ENCODE results near the gene PCDHB5. TPM values are rescaled to one million over a fixed set of nuclear protein-coding genes. Genes with fewer than 3 reads are reported as not detected.
"Not testable (repeated sequence)": the region's sequence is repeated elsewhere in the genome, so short reads cannot be mapped to it uniquely, and the experiment has no call there.

The PCDHB5 gene
- total RNA-seq, 1 experiment from 2014 or later = 2.3 TPM

GRCh38 chr5:141182248-141182647 is 47.2 kb downstream of the PCDHB5 start, which contains the start of gene PCDHB16:
Gene PCDHB16, plus strand, starts transcription at chr5:141182387. Its CDS starts 173 bp downstream, at chr5:141182560.
- H3K9me3 ChIP-seq = peaks cover 2% of the 10 kb centered on the region; the same call in 1 of the 2 replicates
- peak; percentile 64 for DNase-seq
- H3K4me3 ChIP-seq = peak within 1 kb of the TSS; percentile 30
- H3K27me3 ChIP-seq = peaks cover 3% of the 10 kb centered on the region; the same call in 1 of the 2 replicates
- no peaks in the 10 kb centered on the region for H3K36me3 ChIP-seq

- DNase-seq, H3K27me3 ChIP-seq, H3K36me3 ChIP-seq, H3K9me3 ChIP-seq, H3K4me3 ChIP-seq: not testable (repeated sequence)
Measured at GRCh38 chr5:141184117-141184855, 49.3 kb downstream of the PCDHB5 start.

- no peak within 1 kb of the TSS for H3K4me3 ChIP-seq
- H3K9me3 ChIP-seq = peaks cover 2% of the 10 kb centered on the region; the same call in 1 of the 2 replicates
- H3K36me3 ChIP-seq = no peaks in the 10 kb centered on the region
- no peak for DNase-seq
- H3K27me3 ChIP-seq = peaks cover 3% of the 10 kb centered on the region
Measured at GRCh38 chr5:141186897-141187512, 52.0 kb downstream of the PCDHB5 start, which contains the start of gene PCDHB9. Gene PCDHB9, plus strand, starts transcription at chr5:141187161. Its CDS starts 158 bp downstream, at chr5:141187319.

Other genes starting within 250 kb of the PCDHB5 start
- not detected in 2 replicates for gene PCDHAC1, start 208.9 kb upstream of the PCDHB5 start, total RNA-seq (2014; rRNA removed; shearing (Covaris generic); ENCODE audit: low replicate concordance)
- 0.07 TPM in 1 of 2 replicates, not detected in the other for gene PCDHAC2, start 168.7 kb upstream of the PCDHB5 start, total RNA-seq (2014; rRNA removed; shearing (Covaris generic); ENCODE audit: low replicate concordance)
- gene PCDHB1, start 83.8 kb upstream of the PCDHB5 start, total RNA-seq (2014; rRNA removed; shearing (Covaris generic); ENCODE audit: low replicate concordance) = not detected in 2 replicates
- gene PCDHB2, start 40.6 kb upstream of the PCDHB5 start, total RNA-seq (2014; rRNA removed; shearing (Covaris generic); ENCODE audit: low replicate concordance) = 6.0 and 7.0 TPM in 2 replicates
- not detected in 2 replicates for gene PCDHB3, start 34.7 kb upstream of the PCDHB5 start, total RNA-seq (2014; rRNA removed; shearing (Covaris generic); ENCODE audit: low replicate concordance)
- not detected in 2 replicates for gene PCDHB4, start 13.4 kb upstream of the PCDHB5 start, total RNA-seq (2014; rRNA removed; shearing (Covaris generic); ENCODE audit: low replicate concordance)
- 0.10 TPM in 1 of 2 replicates, not detected in the other for gene PCDHB6, start 14.9 kb downstream of the PCDHB5 start, total RNA-seq (2014; rRNA removed; shearing (Covaris generic); ENCODE audit: low replicate concordance)
- gene PCDHB7, start 37.4 kb downstream of the PCDHB5 start, total RNA-seq (2014; rRNA removed; shearing (Covaris generic); ENCODE audit: low replicate concordance) = 0.46 TPM in 1 of 2 replicates, not detected in the other
- not detected in 2 replicates for gene PCDHB8, start 42.6 kb downstream of the PCDHB5 start, total RNA-seq (2014; rRNA removed; shearing (Covaris generic); ENCODE audit: low replicate concordance)
- gene PCDHB16, start 47.2 kb downstream of the PCDHB5 start, total RNA-seq (2014; rRNA removed; shearing (Covaris generic); ENCODE audit: low replicate concordance) = 0.10 and 1.2 TPM in 2 replicates
- 1.9 TPM in 1 of 2 replicates, not detected in the other for gene PCDHB9, start 52.0 kb downstream of the PCDHB5 start, total RNA-seq (2014; rRNA removed; shearing (Covaris generic); ENCODE audit: low replicate concordance)
- 0.10 TPM in 1 of 2 replicates, not detected in the other for gene PCDHB10, start 57.1 kb downstream of the PCDHB5 start, total RNA-seq (2014; rRNA removed; shearing (Covaris generic); ENCODE audit: low replicate concordance)
- gene PCDHB11, start 64.4 kb downstream of the PCDHB5 start, total RNA-seq (2014; rRNA removed; shearing (Covaris generic); ENCODE audit: low replicate concordance) = 1.0 TPM in 1 of 2 replicates, not detected in the other
- gene PCDHB12, start 73.5 kb downstream of the PCDHB5 start, total RNA-seq (2014; rRNA removed; shearing (Covaris generic); ENCODE audit: low replicate concordance) = 0.16 TPM in 1 of 2 replicates, not detected in the other
- 0.40 TPM in 1 of 2 replicates, not detected in the other for gene PCDHB13, start 78.7 kb downstream of the PCDHB5 start, total RNA-seq (2014; rRNA removed; shearing (Covaris generic); ENCODE audit: low replicate concordance)
- gene PCDHB14, start 88.1 kb downstream of the PCDHB5 start, total RNA-seq (2014; rRNA removed; shearing (Covaris generic); ENCODE audit: low replicate concordance) = 0.74 and 3.8 TPM in 2 replicates
- 0.07 and 2.0 TPM in 2 replicates for gene PCDHB15, start 110.2 kb downstream of the PCDHB5 start, total RNA-seq (2014; rRNA removed; shearing (Covaris generic); ENCODE audit: low replicate concordance)
- not detected in 2 replicates for gene SLC25A2, start 168.8 kb downstream of the PCDHB5 start, total RNA-seq (2014; rRNA removed; shearing (Covaris generic); ENCODE audit: low replicate concordance)
- 183 and 217 TPM in 2 replicates for gene TAF7, start 185.6 kb downstream of the PCDHB5 start, total RNA-seq (2014; rRNA removed; shearing (Covaris generic); ENCODE audit: low replicate concordance)
- gene PCDHGA1, start 195.3 kb downstream of the PCDHB5 start, total RNA-seq (2014; rRNA removed; shearing (Covaris generic); ENCODE audit: low replicate concordance) = 0.42 and 0.56 TPM in 2 replicates
- gene PCDHGA2, start 203.6 kb downstream of the PCDHB5 start, total RNA-seq (2014; rRNA removed; shearing (Covaris generic); ENCODE audit: low replicate concordance) = not detected in 2 replicates
- not detected in 2 replicates for gene PCDHGA3, start 208.6 kb downstream of the PCDHB5 start, total RNA-seq (2014; rRNA removed; shearing (Covaris generic); ENCODE audit: low replicate concordance)
- 0.59 and 1.3 TPM in 2 replicates for gene PCDHGB1, start 214.9 kb downstream of the PCDHB5 start, total RNA-seq (2014; rRNA removed; shearing (Covaris generic); ENCODE audit: low replicate concordance)
- 0.23 and 0.44 TPM in 2 replicates for gene PCDHGA4, start 219.8 kb downstream of the PCDHB5 start, total RNA-seq (2014; rRNA removed; shearing (Covaris generic); ENCODE audit: low replicate concordance)
- gene PCDHGB2, start 224.8 kb downstream of the PCDHB5 start, total RNA-seq (2014; rRNA removed; shearing (Covaris generic); ENCODE audit: low replicate concordance) = 1.6 and 2.5 TPM in 2 replicates
- not detected in 2 replicates for gene PCDHGA5, start 229.0 kb downstream of the PCDHB5 start, total RNA-seq (2014; rRNA removed; shearing (Covaris generic); ENCODE audit: low replicate concordance)
- 0.81 TPM in 1 of 2 replicates, not detected in the other for gene PCDHGB3, start 235.0 kb downstream of the PCDHB5 start, total RNA-seq (2014; rRNA removed; shearing (Covaris generic); ENCODE audit: low replicate concordance)
- 0.20 and 2.3 TPM in 2 replicates for gene PCDHGA6, start 238.7 kb downstream of the PCDHB5 start, total RNA-seq (2014; rRNA removed; shearing (Covaris generic); ENCODE audit: low replicate concordance)
- 0.07 and 0.67 TPM in 2 replicates for gene PCDHGA7, start 247.5 kb downstream of the PCDHB5 start, total RNA-seq (2014; rRNA removed; shearing (Covaris generic); ENCODE audit: low replicate concordance)